Neural cell (in vitro differentiated cells): ENCODE measurements around the gene LRRTM2.

Experiments
- CTCF ChIP-seq: fragments of 450-650 bp; IDR thresholded peaks from 2 replicates; pipeline ENCODE4 v1.5.1; 2014; ENCODE audit warnings: antibody characterized with exemption, mild to moderate bottlenecking, moderate library complexity; ENCODE audit not compliant: poor library complexity, severe bottlenecking
- EP300 ChIP-seq: fragments of 450-650 bp; conservative IDR thresholded peaks from 2 replicates; pipeline ENCODE4 v1.6.1; 2014; ENCODE audit warnings: antibody characterized with exemption, mild to moderate bottlenecking, moderate library complexity; ENCODE audit not compliant: poor library complexity, severe bottlenecking
- EZH2 ChIP-seq: fragments of 200-600, 300-800 bp; shearing (Covaris generic), sonication (generic); IDR thresholded peaks from 2 replicates; pipeline ENCODE4 v1.6.1; 2014; ENCODE audit warnings: antibody characterized with exemption, low read length, borderline replicate concordance, mild to moderate bottlenecking; ENCODE audit not compliant: insufficient read depth, poor library complexity, severe bottlenecking
- POLR2AphosphoS5 ChIP-seq: IDR thresholded peaks from 2 replicates; pipeline ENCODE4 v1.6.1; 2012
- RAD21 ChIP-seq: fragments of 450-650 bp; conservative IDR thresholded peaks from 2 replicates; pipeline ENCODE4 v1.6.1; 2014; ENCODE audit warnings: antibody characterized with exemption, mild to moderate bottlenecking, moderate library complexity
- TAF1 ChIP-seq: IDR thresholded peaks from 2 replicates; pipeline ENCODE4 v1.6.1; 2012; ENCODE audit warnings: low read depth
- TF ChIP-seq, protein P1 (sequence below): IDR thresholded peaks from 2 replicates; pipeline ENCODE4 v1.6.1; 2012; ENCODE audit warnings: borderline replicate concordance

DNA sequence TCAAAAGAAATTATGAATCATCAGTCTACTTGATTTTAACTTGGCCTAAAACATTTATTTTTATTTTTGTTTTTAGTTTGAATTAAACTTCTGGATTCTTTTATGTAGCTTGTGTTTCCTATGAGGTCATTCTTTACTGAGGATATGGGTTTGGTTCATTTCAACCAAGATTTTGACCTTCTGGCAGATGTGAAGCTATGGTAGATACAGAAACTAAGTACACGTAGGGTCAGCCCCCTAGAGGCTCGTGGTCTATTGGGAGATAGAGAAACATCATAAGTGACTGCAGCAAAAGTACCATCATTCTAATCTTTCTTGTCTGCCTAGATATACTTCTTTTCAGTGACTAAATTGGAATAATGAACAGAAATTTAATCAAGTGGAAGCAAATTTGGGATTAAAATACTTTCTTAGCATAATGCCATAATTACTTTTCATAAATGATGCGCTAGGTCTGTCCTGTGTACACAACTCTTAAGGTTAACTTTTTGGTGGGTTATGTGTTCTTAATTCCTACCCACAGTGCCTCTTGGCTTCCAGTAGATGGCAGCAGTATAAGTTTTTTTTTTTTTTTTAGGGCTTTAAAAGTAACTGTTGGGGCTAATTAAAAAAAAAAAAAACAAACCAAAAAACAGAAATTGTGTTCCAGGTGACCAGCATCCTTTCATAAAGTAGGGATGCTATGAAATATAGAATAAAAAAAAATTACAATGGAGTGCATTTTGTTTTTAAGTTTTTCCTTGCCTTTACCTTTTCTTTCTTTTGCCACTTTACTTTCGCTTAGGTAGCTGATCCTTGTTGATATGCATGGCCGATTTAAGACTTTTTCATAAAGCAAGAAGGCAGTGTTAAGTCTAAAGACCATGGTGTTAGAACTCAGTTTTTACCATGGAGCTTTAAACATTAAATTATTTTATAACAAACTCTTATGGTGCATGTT, 49.9 kb downstream of the LRRTM2 start:
- TF ChIP-seq CTCF (peak; percentile 67), EP300 (no peak), TAF1 (no peak), POLR2AphosphoS5 (no peak), EZH2 (no peak), RAD21 (peak; percentile 63)
- TF ChIP-seq, protein P1, sequence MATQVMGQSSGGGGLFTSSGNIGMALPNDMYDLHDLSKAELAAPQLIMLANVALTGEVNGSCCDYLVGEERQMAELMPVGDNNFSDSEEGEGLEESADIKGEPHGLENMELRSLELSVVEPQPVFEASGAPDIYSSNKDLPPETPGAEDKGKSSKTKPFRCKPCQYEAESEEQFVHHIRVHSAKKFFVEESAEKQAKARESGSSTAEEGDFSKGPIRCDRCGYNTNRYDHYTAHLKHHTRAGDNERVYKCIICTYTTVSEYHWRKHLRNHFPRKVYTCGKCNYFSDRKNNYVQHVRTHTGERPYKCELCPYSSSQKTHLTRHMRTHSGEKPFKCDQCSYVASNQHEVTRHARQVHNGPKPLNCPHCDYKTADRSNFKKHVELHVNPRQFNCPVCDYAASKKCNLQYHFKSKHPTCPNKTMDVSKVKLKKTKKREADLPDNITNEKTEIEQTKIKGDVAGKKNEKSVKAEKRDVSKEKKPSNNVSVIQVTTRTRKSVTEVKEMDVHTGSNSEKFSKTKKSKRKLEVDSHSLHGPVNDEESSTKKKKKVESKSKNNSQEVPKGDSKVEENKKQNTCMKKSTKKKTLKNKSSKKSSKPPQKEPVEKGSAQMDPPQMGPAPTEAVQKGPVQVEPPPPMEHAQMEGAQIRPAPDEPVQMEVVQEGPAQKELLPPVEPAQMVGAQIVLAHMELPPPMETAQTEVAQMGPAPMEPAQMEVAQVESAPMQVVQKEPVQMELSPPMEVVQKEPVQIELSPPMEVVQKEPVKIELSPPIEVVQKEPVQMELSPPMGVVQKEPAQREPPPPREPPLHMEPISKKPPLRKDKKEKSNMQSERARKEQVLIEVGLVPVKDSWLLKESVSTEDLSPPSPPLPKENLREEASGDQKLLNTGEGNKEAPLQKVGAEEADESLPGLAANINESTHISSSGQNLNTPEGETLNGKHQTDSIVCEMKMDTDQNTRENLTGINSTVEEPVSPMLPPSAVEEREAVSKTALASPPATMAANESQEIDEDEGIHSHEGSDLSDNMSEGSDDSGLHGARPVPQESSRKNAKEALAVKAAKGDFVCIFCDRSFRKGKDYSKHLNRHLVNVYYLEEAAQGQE, result no peak
